ENCODE measurements around the gene BRD8. TPM values are rescaled to one million over a fixed set of nuclear protein-coding genes. Genes with fewer than 3 reads are reported as not detected.

BRD8 gene
- total and polyA plus RNA-seq, 8 donors = 20.4 to 58.2 (median 43.0) TPM

DNA sequence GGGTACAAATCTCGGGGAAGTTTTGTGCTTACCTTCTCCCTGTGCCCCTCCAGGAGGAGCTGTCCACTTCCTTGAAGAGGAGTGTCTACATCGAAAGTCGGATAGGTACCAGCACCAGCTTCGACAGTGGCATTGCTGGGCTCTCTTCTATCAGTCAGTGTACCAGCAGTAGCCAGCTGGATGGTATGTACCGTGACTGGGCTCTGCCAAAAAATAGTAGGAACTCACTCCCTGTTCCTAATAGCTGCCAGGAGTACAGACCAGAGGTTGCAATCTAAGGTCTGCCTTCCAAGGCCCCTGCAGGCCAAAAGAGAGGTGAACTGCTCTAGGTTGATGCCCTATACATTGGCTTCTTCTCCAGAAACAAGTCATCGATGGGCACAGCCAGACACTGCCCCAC lies 4.4 kb upstream of the BRD8 start:
- H3K36me3 ChIP-seq = peaks cover 8 to 54% (median 43%) of the 10 kb centered on the region in 4 donors
- no peaks in the 10 kb centered on the region for H3K9me3 ChIP-seq
- no peak overlapping the region for H3K27ac ChIP-seq
- no peak for DNase-seq
- no peak overlapping the region for H3K4me3 ChIP-seq
- H3K4me1 ChIP-seq = peaks cover 9 to 17% (median 13%) of the 10 kb centered on the region in 4 donors
- intact Hi-C loops (cut with DNase I; ENCODE audit: low total_unique reads) = no loop called here
- H3K27me3 ChIP-seq = no peaks in the 10 kb centered on the region
- TF ChIP-seq POLR2A (IDR thresholded peaks at IDR 0.05) = no peak
- 92 to 96% (median 93%) methylated on average over 6 of the region's 6 CpGs for WGBS, 5 donors

DNA sequence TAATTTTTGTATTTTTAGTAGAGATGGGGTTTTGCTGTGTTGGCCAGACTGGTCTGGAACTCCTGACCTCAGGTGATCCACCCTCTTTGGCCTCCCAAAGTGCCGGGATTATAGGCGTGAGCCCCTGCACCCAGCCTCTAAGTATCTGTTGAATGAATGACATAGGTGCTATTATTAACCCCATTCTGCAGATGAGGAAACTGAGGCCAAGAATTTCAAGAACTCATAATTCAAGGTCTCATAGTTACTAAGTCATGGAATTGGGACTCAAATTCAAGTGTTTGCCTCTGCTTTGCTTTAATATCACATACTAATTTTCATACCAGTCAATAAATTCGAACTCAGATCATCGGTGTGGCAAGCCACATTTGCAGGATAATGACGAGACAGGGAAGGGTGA lies 2.4 kb upstream of the BRD8 start:
- Histone ChIP-seq H3K27ac (no peak overlapping the region), H3K36me3 (peaks cover 10 to 48% (median 36%) of the 10 kb centered on the region in 4 donors), H3K27me3 (no peaks in the 10 kb centered on the region), H3K4me1 (peaks cover 16 to 36% (median 29%) of the 10 kb centered on the region in 4 donors), H3K4me3 (no peak overlapping the region), H3K9me3 (no peaks in the 10 kb centered on the region)
- intact Hi-C loops (cut with DNase I; ENCODE audit: low total_unique reads) = no loop called here
- WGBS, 5 donors = 90 to 96% (median 94%) methylated on average over 5 of the region's 5 CpGs
- no peak for DNase-seq
- TF ChIP-seq POLR2AphosphoS5 (IDR thresholded peaks at IDR 0.05) = no peak
- no peak for TF ChIP-seq POLR2A (IDR thresholded peaks at IDR 0.05)
- no peak for TF ChIP-seq CTCF (IDR thresholded peaks at IDR 0.05)
- TF ChIP-seq EP300 (IDR thresholded peaks at IDR 0.05) = no peak

- Histone ChIP-seq H3K36me3 (peaks cover 10 to 45% (median 36%) of the 10 kb centered on the region in 4 donors), H3K4me3 (no peak overlapping the region), H3K27ac (no peak overlapping the region), H3K9me3 (no peaks in the 10 kb centered on the region), H3K27me3 (no peaks in the 10 kb centered on the region), H3K4me1 (peaks cover 16 to 38% (median 30%) of the 10 kb centered on the region in 4 donors)
- DNase-seq = peak in 1 of 2 donors; percentile 76
- intact Hi-C loops (cut with DNase I; ENCODE audit: low total_unique reads) = no loop called here
- TF ChIP-seq CTCF (IDR thresholded peaks at IDR 0.05) (peak in 1 of 7 experiments; percentile 9), POLR2AphosphoS5 (IDR thresholded peaks at IDR 0.05) (no peak), EP300 (IDR thresholded peaks at IDR 0.05) (no peak), POLR2A (IDR thresholded peaks at IDR 0.05) (no peak)
- WGBS, 5 donors = 72 to 78% (median 76%) methylated on average over 5 of the region's 5 CpGs
Measured at GRCh38 chr5:138180183-138180782, 1.9 kb upstream of the BRD8 start.

- H3K4me3 ChIP-seq = peak overlapping the region; percentile 66 to 99 (median 82)
- peaks cover 16 to 41% (median 32%) of the 10 kb centered on the region in 4 donors for H3K4me1 ChIP-seq
- intact Hi-C loops (cut with DNase I; ENCODE audit: low total_unique reads) = no loop called here
- TF ChIP-seq POLR2AphosphoS5 (IDR thresholded peaks at IDR 0.05) (no peak), POLR2A (IDR thresholded peaks at IDR 0.05) (no peak), EP300 (IDR thresholded peaks at IDR 0.05) (no peak), CTCF (IDR thresholded peaks at IDR 0.05) (no peak)
- peak overlapping the region in 3 of 5 donors; percentile 18 to 92 (median 91) for H3K27ac ChIP-seq
- peak in 1 of 2 donors; percentile 22 for DNase-seq
- H3K27me3 ChIP-seq = no peaks in the 10 kb centered on the region
- H3K9me3 ChIP-seq = no peaks in the 10 kb centered on the region
- 1 to 2% (median 1%) methylated on average over 23 of the region's 23 CpGs for WGBS, 5 donors
- H3K36me3 ChIP-seq = peaks cover 9 to 45% (median 36%) of the 10 kb centered on the region in 4 donors
Measured at GRCh38 chr5:138179277-138179857, 937 bp upstream of the BRD8 start.

Measured in stomach (tissue), 9 donors.